K562 (cell line): ENCODE measurements around the gene PTOV1. TPM values are rescaled to one million over a fixed set of nuclear protein-coding genes. Genes with fewer than 3 reads are reported as not detected.

Experiments used
- FOS ChIP-seq: IDR thresholded peaks from 3 replicates; pipeline ENCODE4 v1.6.1; 2011; ENCODE audit not compliant: insufficient read length; ENCODE audit errors: extremely low read depth
- HES1 ChIP-seq: fragments of 450-650 bp; IDR thresholded peaks from 2 replicates; pipeline ENCODE4 v1.6.1; 2016; ENCODE audit warnings: low read depth, mild to moderate bottlenecking, moderate library complexity
- MEF2D ChIP-seq: conservative IDR thresholded peaks from 2 replicates; pipeline ENCODE4 v1.6.1; 2016; ENCODE audit warnings: low read depth, missing genetic modification characterization, missing compliant biosample characterization
- NFIC ChIP-seq: fragments of 450-650 bp; IDR thresholded peaks from 2 replicates; pipeline ENCODE4 v1.6.1; 2017; ENCODE audit warnings: mild to moderate bottlenecking, inconsistent platforms
- POLR2AphosphoS2 ChIP-seq: IDR thresholded peaks from 2 replicates; pipeline ENCODE4 v1.6.1; 2012; ENCODE audit warnings: low read length, improper control_type of control experiment
- SMAD1 ChIP-seq: fragments of 150-350 bp; IDR thresholded peaks from 2 replicates; pipeline ENCODE4 v1.6.1; 2014; ENCODE audit warnings: low read length, low read depth; ENCODE audit not compliant: partially characterized antibody
- TFAP4 ChIP-seq: sonication (generic); formaldehyde crosslinking; IDR thresholded peaks from 2 replicates; pipeline ENCODE4 v1.8.0; 2022; ENCODE audit warnings: missing genetic modification reagents, mild to moderate bottlenecking, moderate library complexity, borderline replicate concordance
- TRIM24 ChIP-seq, 2 experiments: fragments of 450-650 bp; IDR thresholded peaks; 2 replicates each; pipeline ENCODE4 v1.6.1; 2016
- ZBTB40 ChIP-seq, 2 experiments: fragments of 450-650 bp in 1 of 2; sonication (generic) in 1 of 2; formaldehyde crosslinking in 1 of 2; IDR thresholded peaks; 2 replicates each; pipeline versions ENCODE4 v1.7.1 to v1.9.0; 2016 to 2022; ENCODE audit warnings: inconsistent platforms in 1 of 2, mild to moderate bottlenecking in 1 of 2, missing genetic modification reagents in 1 of 2
- ZFPM2 ChIP-seq: fragments of 250-450 bp; sonication (Bioruptor Pico); IDR thresholded peaks from 2 replicates; pipeline ENCODE4 v1.5.1; 2022; ENCODE audit warnings: mild to moderate bottlenecking
- ZNF146 ChIP-seq: IDR thresholded peaks from one replicate; pipeline ENCODE4 v1.6.1; 2018; ENCODE audit warnings: missing compliant biosample characterization; ENCODE audit not compliant: unreplicated experiment
- ZNF311 ChIP-seq: fragments of 250-450 bp; sonication (Bioruptor Pico); IDR thresholded peaks from 2 replicates; pipeline ENCODE4 v1.4.0; 2020; ENCODE audit warnings: mild to moderate bottlenecking, moderate library complexity
- polyA plus RNA-seq, 8 experiments: library from polyadenylated mRNA; depleted of rRNA in 4 of 8; stranded (reverse) in 5 of 8; unstranded in 3 of 8; fragments of >200 nt; fragmentation: Nextera tagmentation in 2 of 8; fragmentation: Illumina TruSeq in 1 of 8; extraction: Ambion mirVana in 2 of 8; extraction: Trizol in 1 of 8; gene quantifications; 2 replicates each; pipeline versions ENCODE4 v1.2.1 to v1.2.3, GENCODE V29; 2011 to 2014; ENCODE audit warnings: inconsistent platforms in 1 of 8, missing spikeins in 1 of 8
- total RNA-seq, 7 experiments: library from RNA; depleted of rRNA in 6 of 7; stranded (reverse); fragments of >200 nt in 6 of 7; fragmentation: Illumina TruSeq in 2 of 7; extraction: Trizol in 2 of 7; gene quantifications; 2 replicates each; pipeline versions ENCODE4 v1.2.1 to v1.2.3, GENCODE V29; 2011 to 2021; ENCODE audit warnings: low replicate concordance in 1 of 7

Gene PTOV1
- total and polyA plus RNA-seq, 9 of the 15 experiments (the other 6 are each of a cell fraction or from before 2014, with no cell fraction given): 4.9 to 169 (median 43.5) TPM

- TF ChIP-seq ZBTB40 (IDR thresholded peaks at IDR 0.05) (peak; percentile 61; the same call in 1 of the 2 replicates), ZBTB40 (CRISPR knock-in tag; IDR thresholded peaks at IDR 0.05) (no peak), ZNF311 (CRISPR knock-in tag) (no peak), SMAD1 (no peak), ZFPM2 (CRISPR knock-in tag) (no peak), TFAP4 (no peak), FOS (no peak), POLR2AphosphoS2 (no peak), TRIM24 (IDR thresholded peaks at IDR 0.05) (no peak), ZNF146 (no peak), NFIC (no peak), HES1 (no peak), MEF2D (no peak)
Observed at GRCh38 chr19:49879243-49879963, 28.4 kb downstream of the PTOV1 start (continued).
